ENCODE results near the gene KCNJ9.

Gene KCNJ9

GRCh38 chr1:160068225-160068624 is 13.1 kb upstream of the KCNJ9 start:
- Histone ChIP-seq H3K4me3 (replicated peaks; ENCODE audit: low read depth, low read length) (no peak overlapping the region), H3K36me3 (ENCODE audit: control insufficient read depth, insufficient read depth, low read length) (no peaks in the 10 kb centered on the region), H3K27me3 (replicated peaks; ENCODE audit: control insufficient read depth, insufficient read depth, low read length) (peaks cover 6% of the 10 kb centered on the region)
- no peak for TF ChIP-seq CTCF (IDR thresholded peaks at IDR 0.05; ENCODE audit: insufficient read depth, low read length, poor library complexity, severe bottlenecking)
- no peak for DNase-seq (ENCODE audit: extremely low read depth, insufficient read length)

GRCh38 chr1:160069460-160070231 is 11.7 kb upstream of the KCNJ9 start, which contains the start of gene KCNJ10:
Gene KCNJ10, minus strand, starts transcription at chr1:160070160. Its CDS starts 27,628 bp downstream, at chr1:160042532.
- DNase-seq (ENCODE audit: extremely low read depth, insufficient read length): no peak
- Histone ChIP-seq H3K36me3 (ENCODE audit: control insufficient read depth, insufficient read depth, low read length) (no peaks in the 10 kb centered on the region), H3K4me3 (replicated peaks; ENCODE audit: low read depth, low read length) (peak within 1 kb of the TSS; percentile 59), H3K27me3 (replicated peaks; ENCODE audit: control insufficient read depth, insufficient read depth, low read length) (peaks cover 5% of the 10 kb centered on the region)
- no peak for TF ChIP-seq CTCF (IDR thresholded peaks at IDR 0.05; ENCODE audit: insufficient read depth, low read length, poor library complexity, severe bottlenecking)

GRCh38 chr1:160070243-160071163 is 10.8 kb upstream of the KCNJ9 start:
- Histone ChIP-seq H3K27me3 (replicated peaks; ENCODE audit: control insufficient read depth, insufficient read depth, low read length) (peaks cover 4% of the 10 kb centered on the region), H3K36me3 (ENCODE audit: control insufficient read depth, insufficient read depth, low read length) (no peaks in the 10 kb centered on the region), H3K4me3 (replicated peaks; ENCODE audit: low read depth, low read length) (peak overlapping the region; percentile 59)
- no peak for TF ChIP-seq CTCF (IDR thresholded peaks at IDR 0.05; ENCODE audit: insufficient read depth, low read length, poor library complexity, severe bottlenecking)
- DNase-seq (ENCODE audit: extremely low read depth, insufficient read length): peak; percentile 68

GRCh38 chr1:160071289-160071688 is 10.0 kb upstream of the KCNJ9 start:
- TF ChIP-seq CTCF (IDR thresholded peaks at IDR 0.05; ENCODE audit: insufficient read depth, low read length, poor library complexity, severe bottlenecking): no peak
- DNase-seq (ENCODE audit: extremely low read depth, insufficient read length): no peak
- Histone ChIP-seq H3K4me3 (replicated peaks; ENCODE audit: low read depth, low read length) (no peak overlapping the region), H3K27me3 (replicated peaks; ENCODE audit: control insufficient read depth, insufficient read depth, low read length) (peaks cover 4% of the 10 kb centered on the region), H3K36me3 (ENCODE audit: control insufficient read depth, insufficient read depth, low read length) (no peaks in the 10 kb centered on the region)

GRCh38 chr1:160074865-160075264 is 6.5 kb upstream of the KCNJ9 start:
- no peak for DNase-seq (ENCODE audit: extremely low read depth, insufficient read length)
- Histone ChIP-seq H3K4me3 (replicated peaks; ENCODE audit: low read depth, low read length) (no peak overlapping the region), H3K36me3 (ENCODE audit: control insufficient read depth, insufficient read depth, low read length) (no peaks in the 10 kb centered on the region), H3K27me3 (replicated peaks; ENCODE audit: control insufficient read depth, insufficient read depth, low read length) (no peaks in the 10 kb centered on the region; the same call in 1 of the 2 replicates)
- TF ChIP-seq CTCF (IDR thresholded peaks at IDR 0.05; ENCODE audit: insufficient read depth, low read length, poor library complexity, severe bottlenecking): no peak

Data from GM06990 (cell line).